Measurements from ENCODE around the gene PIK3AP1.

Gene PIK3AP1

GRCh38 chr10:96714031-96714590, 6.2 kb downstream of the PIK3AP1 start:
- in situ Hi-C loops (cut with MboI; ENCODE audit: low pct_unique_long_range_greater_than_20kb, low sequenced_read_pairs, unreplicated experiment): no loop called here
- no peak for TF ChIP-seq CTCF (IDR thresholded peaks at IDR 0.05; ENCODE audit: extremely low read depth, insufficient read depth, missing control alignments)
- no peak for DNase-seq (ENCODE audit: low spot score)

GRCh38 chr10:96712662-96713271, 7.5 kb downstream of the PIK3AP1 start:
- no peak for TF ChIP-seq CTCF (IDR thresholded peaks at IDR 0.05; ENCODE audit: extremely low read depth, insufficient read depth, missing control alignments)
- DNase-seq (ENCODE audit: low spot score): no peak
- in situ Hi-C loops (cut with MboI; ENCODE audit: low pct_unique_long_range_greater_than_20kb, low sequenced_read_pairs, unreplicated experiment): no loop called here

- no peak for DNase-seq (ENCODE audit: low spot score)
- in situ Hi-C loops (cut with MboI; ENCODE audit: low pct_unique_long_range_greater_than_20kb, low sequenced_read_pairs, unreplicated experiment): no loop called here
- TF ChIP-seq CTCF (IDR thresholded peaks at IDR 0.05; ENCODE audit: extremely low read depth, insufficient read depth, missing control alignments): no peak
Observed at GRCh38 chr10:96711048-96711728, 9.1 kb downstream of the PIK3AP1 start.

DNA sequence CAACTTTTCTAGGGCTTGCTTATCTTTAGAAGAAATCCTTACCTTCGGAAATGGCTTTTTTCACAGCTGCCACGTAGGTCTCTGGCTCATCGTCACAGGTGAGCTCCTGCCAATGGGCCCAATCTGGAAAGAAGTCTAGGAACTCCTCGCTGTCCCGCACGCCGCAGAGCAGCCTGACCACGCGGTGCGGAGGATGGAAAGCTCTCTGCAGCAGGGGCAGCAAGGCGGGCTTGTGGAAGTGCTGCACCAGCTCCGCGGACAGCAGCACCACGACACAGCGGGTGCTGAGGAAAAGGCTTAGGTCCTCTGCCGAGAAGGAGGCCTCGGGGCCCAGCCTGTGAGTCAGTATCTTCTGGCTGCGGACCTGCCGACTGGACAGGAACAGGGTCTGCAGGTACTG, 10.8 kb downstream of the PIK3AP1 start:
- TF ChIP-seq CTCF (IDR thresholded peaks at IDR 0.05; ENCODE audit: extremely low read depth, insufficient read depth, missing control alignments): no peak
- in situ Hi-C loops (cut with MboI; ENCODE audit: low pct_unique_long_range_greater_than_20kb, low sequenced_read_pairs, unreplicated experiment): no loop called here
- DNase-seq (ENCODE audit: low spot score): no peak

GRCh38 chr10:96708996-96709395, 11.3 kb downstream of the PIK3AP1 start:
- DNase-seq (ENCODE audit: low spot score): no peak
- in situ Hi-C loops (cut with MboI; ENCODE audit: low pct_unique_long_range_greater_than_20kb, low sequenced_read_pairs, unreplicated experiment): no loop called here
- no peak for TF ChIP-seq CTCF (IDR thresholded peaks at IDR 0.05; ENCODE audit: extremely low read depth, insufficient read depth, missing control alignments)

DNA sequence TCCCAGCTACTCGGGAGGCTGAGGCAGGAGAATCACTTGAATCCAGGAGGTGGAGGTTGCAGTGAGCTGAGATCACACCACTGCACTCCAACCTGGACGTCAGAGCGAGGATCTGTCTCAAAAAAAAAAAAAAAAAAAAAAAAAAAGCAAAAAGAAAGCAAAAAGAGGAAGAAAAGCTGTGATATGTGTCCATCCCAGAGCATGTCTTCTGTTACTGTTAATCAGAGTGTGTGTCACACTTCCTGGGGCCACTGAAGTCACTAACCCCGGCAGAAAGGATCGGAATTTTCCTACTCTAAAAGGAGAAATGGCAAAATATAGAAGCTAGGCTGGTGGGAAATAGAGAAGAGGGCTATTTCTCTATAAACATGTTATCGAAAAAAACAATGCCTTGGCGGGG, 11.9 kb downstream of the PIK3AP1 start:
- in situ Hi-C loops (cut with MboI; ENCODE audit: low pct_unique_long_range_greater_than_20kb, low sequenced_read_pairs, unreplicated experiment): no loop called here
- peak; percentile 51 for DNase-seq (ENCODE audit: low spot score)
- no peak for TF ChIP-seq CTCF (IDR thresholded peaks at IDR 0.05; ENCODE audit: extremely low read depth, insufficient read depth, missing control alignments)

Measured in GM13977 (cell line).